Germinal center (tissue), 1 donor: ENCODE results near the gene GJB2.

ENCODE experiments used
- DNase-seq: peaks from one replicate; pipeline ENCODE4 v3.0.0; 2012; ENCODE audit warnings: mixed read lengths, low spot score

The GJB2 gene

DNA sequence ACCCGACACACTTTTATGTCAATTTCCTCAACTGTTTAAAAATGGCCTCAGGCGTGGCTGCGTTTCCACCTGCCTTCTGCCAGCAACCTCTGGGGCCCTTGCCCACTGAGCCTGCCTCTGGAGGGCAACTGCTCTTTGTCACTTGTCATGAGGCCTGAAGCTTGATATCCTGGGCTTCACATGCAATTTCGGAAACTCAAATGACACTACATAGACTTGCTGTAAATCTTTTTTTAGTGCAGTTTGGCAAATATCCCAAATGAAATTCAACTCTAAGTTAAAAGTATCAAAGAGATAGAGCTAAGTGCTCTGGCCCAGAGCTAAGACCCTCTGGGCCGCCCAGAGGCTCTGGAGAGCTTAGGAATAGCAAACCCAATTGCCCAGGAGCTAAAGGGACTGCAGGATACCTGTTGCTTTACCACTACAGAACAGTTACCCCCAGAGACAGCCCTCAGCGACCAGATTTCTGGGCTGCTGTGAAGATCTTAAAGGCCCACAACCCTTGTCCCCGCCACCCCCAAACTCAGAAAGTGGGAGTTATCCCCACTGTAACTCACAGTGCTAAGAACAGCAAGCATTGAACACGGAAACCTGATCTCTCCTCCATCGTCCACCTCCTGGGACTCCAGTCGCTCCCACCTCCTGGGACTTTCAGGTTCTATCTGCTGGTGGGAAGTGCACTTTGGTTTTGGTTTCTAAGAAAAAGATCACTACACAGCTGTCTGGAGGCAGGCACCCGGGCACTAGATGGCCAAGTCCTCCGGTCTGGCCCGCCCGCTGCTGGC lies 51.3 kb downstream of the GJB2 start:
- no peak for DNase-seq

DNA sequence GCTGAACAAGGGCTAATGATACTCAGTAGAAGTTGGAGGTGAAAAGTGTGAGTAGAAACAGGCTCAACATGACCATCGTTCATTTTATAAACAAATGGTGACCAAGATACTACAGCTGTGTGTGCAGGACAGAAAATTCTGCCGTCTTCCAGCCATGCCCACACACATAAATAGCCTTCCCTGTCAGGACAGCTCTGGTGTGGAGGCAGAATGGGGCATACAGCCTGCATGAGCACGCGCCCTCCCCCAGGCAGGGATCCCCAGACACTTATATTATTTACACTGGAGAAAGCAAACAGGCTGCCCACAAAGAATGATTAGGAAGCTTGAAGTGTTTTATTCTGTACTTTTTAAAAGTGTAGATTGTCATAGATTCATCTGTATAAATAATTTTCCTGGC lies 52.3 kb downstream of the GJB2 start:
- no peak for DNase-seq

DNA sequence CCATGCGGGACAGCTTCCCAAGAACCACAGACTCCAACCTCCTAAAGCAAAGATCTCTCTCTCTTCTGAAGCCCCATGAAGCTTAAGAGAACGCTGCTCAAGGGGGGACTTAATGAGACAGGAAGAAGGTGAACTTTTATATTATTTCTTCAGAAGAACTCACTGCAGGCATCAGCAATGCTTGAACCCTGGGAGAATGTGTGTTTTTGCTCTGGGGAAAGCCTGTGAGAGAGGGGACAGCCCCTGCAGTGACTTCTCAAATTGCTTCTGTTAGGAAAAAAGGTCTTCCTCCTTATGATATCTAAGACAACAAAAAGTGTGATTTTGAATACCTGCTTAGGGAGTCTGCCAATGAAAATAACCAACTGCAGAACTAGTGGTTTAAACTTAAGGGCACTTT lies 54.9 kb downstream of the GJB2 start:
- DNase-seq = no peak
